Keratinocyte (primary cell): Measurements from ENCODE around the gene PRR9.
A peak's percentile ranks its signal among the peaks of the same experiment; 100 is the strongest.

Source experiments
- CTCF ChIP-seq, 3 experiments: IDR thresholded peaks in 1 of 3; conservative IDR thresholded peaks in 1 of 3; optimal IDR thresholded peaks in 1 of 3; 2 replicates in 2 of 3; 3 replicates in 1 of 3; pipeline versions ENCODE3 to v1.5.1; 2011; ENCODE audit warnings: low read length in 3 of 3, mild to moderate bottlenecking in 3 of 3, moderate library complexity in 2 of 3, control low read depth in 1 of 3, inconsistent platforms in 1 of 3; ENCODE audit not compliant: insufficient read depth in 2 of 3; ENCODE audit errors: extremely low read depth in 1 of 3
- EZH2 ChIP-seq: IDR thresholded peaks from one replicate; pipeline ENCODE4 v1.6.1; 2012; ENCODE audit warnings: inconsistent platforms, mild to moderate bottlenecking, low read length, moderate library complexity

- peak; percentile 82 to 93 (median 89) for TF ChIP-seq CTCF (optimal IDR thresholded peaks at IDR 0.05 in 1 of 3, IDR thresholded peaks at IDR 0.05 in 1 of 3, conservative IDR thresholded peaks at IDR 0.05 in 1 of 3; ENCODE audit: extremely low read depth in 1 of 3, insufficient read depth in 2 of 3, low read length in 3 of 3)
- TF ChIP-seq EZH2: no peak
Measured at GRCh38 chr1:153192697-153193096, 24.7 kb upstream of the PRR9 start.
